ENCODE results near the gene PHF21A. TPM values are rescaled to one million over a fixed set of nuclear protein-coding genes. Genes with fewer than 3 reads are reported as not detected.
"Not testable (repeated sequence)": the region's sequence is repeated elsewhere in the genome, so short reads cannot be mapped to it uniquely, and the experiment has no call there.

PHF21A gene
- total RNA-seq, 2 donors from 2014 or later: 40.2 to 54.0 TPM

- intact Hi-C loops (cut with DNase I): no loop called here
- peak; percentile 53 for DNase-seq (ENCODE audit: low spot score)
Measured at GRCh38 chr11:45919806-45920530, 201.3 kb downstream of the PHF21A start.

GRCh38 chr11:45918962-45919675 lies 202.1 kb downstream of the PHF21A start:
- intact Hi-C loops (cut with DNase I): no loop called here
- DNase-seq (ENCODE audit: low spot score): peak; percentile 20

- peak; percentile 95 for DNase-seq (ENCODE audit: low spot score)
- intact Hi-C loops (cut with DNase I): no loop called here
Measured at GRCh38 chr11:45918331-45918941, 202.8 kb downstream of the PHF21A start.

GRCh38 chr11:45917623-45918330 lies 203.5 kb downstream of the PHF21A start, which contains the start of gene PEX16:
Gene PEX16 (minus strand): TSS chr11:45917877. CDS start chr11:45917811, 66 bp downstream.
- intact Hi-C loops (cut with DNase I): no loop called here
- DNase-seq (ENCODE audit: low spot score): peak; percentile 99

GRCh38 chr11:45917286-45917622 lies 204.0 kb downstream of the PHF21A start:
- DNase-seq (ENCODE audit: low spot score): no peak
- intact Hi-C loops (cut with DNase I): no loop called here

- DNase-seq (ENCODE audit: low spot score): no peak
- intact Hi-C loops (cut with DNase I): no loop called here
Measured at GRCh38 chr11:45915446-45915845, 205.8 kb downstream of the PHF21A start.

- no peak for DNase-seq (ENCODE audit: low spot score)
- intact Hi-C loops (cut with DNase I): no loop called here
Measured at GRCh38 chr11:45913942-45914635, 207.2 kb downstream of the PHF21A start.

- intact Hi-C loops (cut with DNase I): no loop called here
- DNase-seq (ENCODE audit: low spot score): no peak
Measured at GRCh38 chr11:45913514-45913913, 207.7 kb downstream of the PHF21A start.

- no peak for DNase-seq (ENCODE audit: low spot score)
- intact Hi-C loops (cut with DNase I): no loop called here
Measured at GRCh38 chr11:45910623-45911022, 210.6 kb downstream of the PHF21A start.

GRCh38 chr11:45909594-45910475 lies 211.4 kb downstream of the PHF21A start:
- intact Hi-C loops (cut with DNase I): no loop called here
- no peak for DNase-seq (ENCODE audit: low spot score)

- intact Hi-C loops (cut with DNase I): no loop called here
- DNase-seq (ENCODE audit: low spot score): no peak
Measured at GRCh38 chr11:45907911-45908370, 213.3 kb downstream of the PHF21A start.

- intact Hi-C loops (cut with DNase I): no loop called here
- no peak for DNase-seq (ENCODE audit: low spot score)
Measured at GRCh38 chr11:45906965-45907611, 214.2 kb downstream of the PHF21A start, which contains the start of gene FREY1. Gene FREY1 (minus strand): TSS chr11:45907271. CDS start chr11:45907245, 26 bp downstream.

- intact Hi-C loops (cut with DNase I): no loop called here
Measured at GRCh38 chr11:45906096-45906682, 215.1 kb downstream of the PHF21A start.

GRCh38 chr11:45905576-45905975 lies 215.7 kb downstream of the PHF21A start:
- DNase-seq (ENCODE audit: low spot score); intact Hi-C loops (cut with DNase I): not testable (repeated sequence)

More at GRCh38 chr11:45906096-45906682, 215.1 kb downstream of the PHF21A start:
- DNase-seq (ENCODE audit: low spot score): no peak

GRCh38 chr11:45905095-45905494 lies 216.2 kb downstream of the PHF21A start:
- intact Hi-C loops (cut with DNase I): no loop called here
- DNase-seq (ENCODE audit: low spot score): no peak

GRCh38 chr11:45904309-45904915 lies 216.8 kb downstream of the PHF21A start:
- intact Hi-C loops (cut with DNase I): loop anchor here in 1 of 2 donors (5.0 kb wide), 1 partner anchor 97 kb away; the partner anchor contains the start of gene SLC35C1
- no peak for DNase-seq (ENCODE audit: low spot score)

Measured in posterior vena cava (tissue), 2 donors.